ENCODE measurements around the gene BLVRB. TPM values are rescaled to one million over a fixed set of nuclear protein-coding genes. Genes with fewer than 3 reads are reported as not detected.

Gene BLVRB
- total and polyA plus RNA-seq, 9 of the 15 experiments (the other 6 are each of a cell fraction or from before 2014, with no cell fraction given): 81.1 to 749 (median 331) TPM

GRCh38 chr19:40425450-40426287, 39.9 kb downstream of the BLVRB start, which contains the start of gene SERTAD1 (continued):
- TF ChIP-seq, protein P1, sequence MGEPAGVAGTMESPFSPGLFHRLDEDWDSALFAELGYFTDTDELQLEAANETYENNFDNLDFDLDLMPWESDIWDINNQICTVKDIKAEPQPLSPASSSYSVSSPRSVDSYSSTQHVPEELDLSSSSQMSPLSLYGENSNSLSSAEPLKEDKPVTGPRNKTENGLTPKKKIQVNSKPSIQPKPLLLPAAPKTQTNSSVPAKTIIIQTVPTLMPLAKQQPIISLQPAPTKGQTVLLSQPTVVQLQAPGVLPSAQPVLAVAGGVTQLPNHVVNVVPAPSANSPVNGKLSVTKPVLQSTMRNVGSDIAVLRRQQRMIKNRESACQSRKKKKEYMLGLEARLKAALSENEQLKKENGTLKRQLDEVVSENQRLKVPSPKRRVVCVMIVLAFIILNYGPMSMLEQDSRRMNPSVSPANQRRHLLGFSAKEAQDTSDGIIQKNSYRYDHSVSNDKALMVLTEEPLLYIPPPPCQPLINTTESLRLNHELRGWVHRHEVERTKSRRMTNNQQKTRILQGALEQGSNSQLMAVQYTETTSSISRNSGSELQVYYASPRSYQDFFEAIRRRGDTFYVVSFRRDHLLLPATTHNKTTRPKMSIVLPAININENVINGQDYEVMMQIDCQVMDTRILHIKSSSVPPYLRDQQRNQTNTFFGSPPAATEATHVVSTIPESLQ (CRISPR knock-in tag; IDR thresholded peaks at IDR 0.05): no peak; the same call in 1 of the 2 replicates
- TF ChIP-seq, protein P2, sequence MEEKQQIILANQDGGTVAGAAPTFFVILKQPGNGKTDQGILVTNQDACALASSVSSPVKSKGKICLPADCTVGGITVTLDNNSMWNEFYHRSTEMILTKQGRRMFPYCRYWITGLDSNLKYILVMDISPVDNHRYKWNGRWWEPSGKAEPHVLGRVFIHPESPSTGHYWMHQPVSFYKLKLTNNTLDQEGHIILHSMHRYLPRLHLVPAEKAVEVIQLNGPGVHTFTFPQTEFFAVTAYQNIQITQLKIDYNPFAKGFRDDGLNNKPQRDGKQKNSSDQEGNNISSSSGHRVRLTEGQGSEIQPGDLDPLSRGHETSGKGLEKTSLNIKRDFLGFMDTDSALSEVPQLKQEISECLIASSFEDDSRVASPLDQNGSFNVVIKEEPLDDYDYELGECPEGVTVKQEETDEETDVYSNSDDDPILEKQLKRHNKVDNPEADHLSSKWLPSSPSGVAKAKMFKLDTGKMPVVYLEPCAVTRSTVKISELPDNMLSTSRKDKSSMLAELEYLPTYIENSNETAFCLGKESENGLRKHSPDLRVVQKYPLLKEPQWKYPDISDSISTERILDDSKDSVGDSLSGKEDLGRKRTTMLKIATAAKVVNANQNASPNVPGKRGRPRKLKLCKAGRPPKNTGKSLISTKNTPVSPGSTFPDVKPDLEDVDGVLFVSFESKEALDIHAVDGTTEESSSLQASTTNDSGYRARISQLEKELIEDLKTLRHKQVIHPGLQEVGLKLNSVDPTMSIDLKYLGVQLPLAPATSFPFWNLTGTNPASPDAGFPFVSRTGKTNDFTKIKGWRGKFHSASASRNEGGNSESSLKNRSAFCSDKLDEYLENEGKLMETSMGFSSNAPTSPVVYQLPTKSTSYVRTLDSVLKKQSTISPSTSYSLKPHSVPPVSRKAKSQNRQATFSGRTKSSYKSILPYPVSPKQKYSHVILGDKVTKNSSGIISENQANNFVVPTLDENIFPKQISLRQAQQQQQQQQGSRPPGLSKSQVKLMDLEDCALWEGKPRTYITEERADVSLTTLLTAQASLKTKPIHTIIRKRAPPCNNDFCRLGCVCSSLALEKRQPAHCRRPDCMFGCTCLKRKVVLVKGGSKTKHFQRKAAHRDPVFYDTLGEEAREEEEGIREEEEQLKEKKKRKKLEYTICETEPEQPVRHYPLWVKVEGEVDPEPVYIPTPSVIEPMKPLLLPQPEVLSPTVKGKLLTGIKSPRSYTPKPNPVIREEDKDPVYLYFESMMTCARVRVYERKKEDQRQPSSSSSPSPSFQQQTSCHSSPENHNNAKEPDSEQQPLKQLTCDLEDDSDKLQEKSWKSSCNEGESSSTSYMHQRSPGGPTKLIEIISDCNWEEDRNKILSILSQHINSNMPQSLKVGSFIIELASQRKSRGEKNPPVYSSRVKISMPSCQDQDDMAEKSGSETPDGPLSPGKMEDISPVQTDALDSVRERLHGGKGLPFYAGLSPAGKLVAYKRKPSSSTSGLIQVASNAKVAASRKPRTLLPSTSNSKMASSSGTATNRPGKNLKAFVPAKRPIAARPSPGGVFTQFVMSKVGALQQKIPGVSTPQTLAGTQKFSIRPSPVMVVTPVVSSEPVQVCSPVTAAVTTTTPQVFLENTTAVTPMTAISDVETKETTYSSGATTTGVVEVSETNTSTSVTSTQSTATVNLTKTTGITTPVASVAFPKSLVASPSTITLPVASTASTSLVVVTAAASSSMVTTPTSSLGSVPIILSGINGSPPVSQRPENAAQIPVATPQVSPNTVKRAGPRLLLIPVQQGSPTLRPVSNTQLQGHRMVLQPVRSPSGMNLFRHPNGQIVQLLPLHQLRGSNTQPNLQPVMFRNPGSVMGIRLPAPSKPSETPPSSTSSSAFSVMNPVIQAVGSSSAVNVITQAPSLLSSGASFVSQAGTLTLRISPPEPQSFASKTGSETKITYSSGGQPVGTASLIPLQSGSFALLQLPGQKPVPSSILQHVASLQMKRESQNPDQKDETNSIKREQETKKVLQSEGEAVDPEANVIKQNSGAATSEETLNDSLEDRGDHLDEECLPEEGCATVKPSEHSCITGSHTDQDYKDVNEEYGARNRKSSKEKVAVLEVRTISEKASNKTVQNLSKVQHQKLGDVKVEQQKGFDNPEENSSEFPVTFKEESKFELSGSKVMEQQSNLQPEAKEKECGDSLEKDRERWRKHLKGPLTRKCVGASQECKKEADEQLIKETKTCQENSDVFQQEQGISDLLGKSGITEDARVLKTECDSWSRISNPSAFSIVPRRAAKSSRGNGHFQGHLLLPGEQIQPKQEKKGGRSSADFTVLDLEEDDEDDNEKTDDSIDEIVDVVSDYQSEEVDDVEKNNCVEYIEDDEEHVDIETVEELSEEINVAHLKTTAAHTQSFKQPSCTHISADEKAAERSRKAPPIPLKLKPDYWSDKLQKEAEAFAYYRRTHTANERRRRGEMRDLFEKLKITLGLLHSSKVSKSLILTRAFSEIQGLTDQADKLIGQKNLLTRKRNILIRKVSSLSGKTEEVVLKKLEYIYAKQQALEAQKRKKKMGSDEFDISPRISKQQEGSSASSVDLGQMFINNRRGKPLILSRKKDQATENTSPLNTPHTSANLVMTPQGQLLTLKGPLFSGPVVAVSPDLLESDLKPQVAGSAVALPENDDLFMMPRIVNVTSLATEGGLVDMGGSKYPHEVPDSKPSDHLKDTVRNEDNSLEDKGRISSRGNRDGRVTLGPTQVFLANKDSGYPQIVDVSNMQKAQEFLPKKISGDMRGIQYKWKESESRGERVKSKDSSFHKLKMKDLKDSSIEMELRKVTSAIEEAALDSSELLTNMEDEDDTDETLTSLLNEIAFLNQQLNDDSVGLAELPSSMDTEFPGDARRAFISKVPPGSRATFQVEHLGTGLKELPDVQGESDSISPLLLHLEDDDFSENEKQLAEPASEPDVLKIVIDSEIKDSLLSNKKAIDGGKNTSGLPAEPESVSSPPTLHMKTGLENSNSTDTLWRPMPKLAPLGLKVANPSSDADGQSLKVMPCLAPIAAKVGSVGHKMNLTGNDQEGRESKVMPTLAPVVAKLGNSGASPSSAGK (IDR thresholded peaks at IDR 0.05): no peak; the same call in 1 of the 2 replicates
- TF ChIP-seq ZNF174 (CRISPR knock-in tag; IDR thresholded peaks at IDR 0.05): no peak
- TF ChIP-seq PRPF4 (IDR thresholded peaks at IDR 0.05; ENCODE audit: insufficient read depth, low read depth, low read length, poor library complexity, severe bottlenecking): no peak
- no peak for TF ChIP-seq IRF1 (CRISPR knock-in tag; IDR thresholded peaks at IDR 0.05; ENCODE audit: borderline replicate concordance)
- no peak for TF ChIP-seq PTBP1 (IDR thresholded peaks at IDR 0.05; ENCODE audit: low read depth, low read length)
- no peak for TF ChIP-seq CEBPZ (IDR thresholded peaks at IDR 0.05; ENCODE audit: borderline replicate concordance, low read depth, low read length)

Data from K562 (cell line).